Gastrocnemius medialis (tissue), 4 donors: ENCODE measurements around the gene IL1RL1.

Experiments used
- POLR2A ChIP-seq, 2 donors: fragments of 450-650 bp; IDR thresholded peaks; one replicate each; pipeline ENCODE4 v1.6.1; 2017; ENCODE audit warnings: antibody characterized with exemption in 2 of 2, mild to moderate bottlenecking in 2 of 2, moderate library complexity in 2 of 2
- TF ChIP-seq, protein P1 (sequence below), 5 experiments: fragments of 450-650 bp in 3 of 5; fragments of 200-600 bp in 2 of 5; sonication (generic) in 2 of 5; IDR thresholded peaks in 4 of 5; conservative IDR thresholded peaks in 1 of 5; 1 replicate in 4 of 5; 2 replicates in 1 of 5; pipeline ENCODE4 v1.5.1; 2016 to 2019; ENCODE audit warnings: antibody characterized with exemption in 5 of 5, mild to moderate bottlenecking in 3 of 5, moderate library complexity in 3 of 5

DNA sequence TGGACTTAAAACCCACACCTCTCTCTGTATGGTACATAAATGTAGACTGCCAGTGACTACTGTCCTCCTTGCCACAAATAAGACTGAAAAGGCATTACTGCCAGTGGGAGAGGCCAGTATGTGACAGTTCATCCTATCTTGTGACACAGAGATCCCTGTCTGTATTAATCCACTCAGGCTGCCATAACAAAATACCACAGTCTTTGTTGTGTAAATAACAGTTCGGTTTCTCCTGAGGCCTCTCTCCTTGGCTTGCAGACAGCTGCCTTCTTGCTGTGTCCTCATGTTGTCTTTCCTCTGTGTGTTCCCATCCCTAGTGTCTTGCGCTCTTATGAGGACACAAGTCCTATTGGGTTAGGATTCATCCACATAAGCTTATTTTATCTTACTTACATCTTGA lies 46.4 kb upstream of the IL1RL1 start:
- no peak for TF ChIP-seq POLR2A (IDR thresholded peaks at IDR 0.05)
- TF ChIP-seq, protein P1, sequence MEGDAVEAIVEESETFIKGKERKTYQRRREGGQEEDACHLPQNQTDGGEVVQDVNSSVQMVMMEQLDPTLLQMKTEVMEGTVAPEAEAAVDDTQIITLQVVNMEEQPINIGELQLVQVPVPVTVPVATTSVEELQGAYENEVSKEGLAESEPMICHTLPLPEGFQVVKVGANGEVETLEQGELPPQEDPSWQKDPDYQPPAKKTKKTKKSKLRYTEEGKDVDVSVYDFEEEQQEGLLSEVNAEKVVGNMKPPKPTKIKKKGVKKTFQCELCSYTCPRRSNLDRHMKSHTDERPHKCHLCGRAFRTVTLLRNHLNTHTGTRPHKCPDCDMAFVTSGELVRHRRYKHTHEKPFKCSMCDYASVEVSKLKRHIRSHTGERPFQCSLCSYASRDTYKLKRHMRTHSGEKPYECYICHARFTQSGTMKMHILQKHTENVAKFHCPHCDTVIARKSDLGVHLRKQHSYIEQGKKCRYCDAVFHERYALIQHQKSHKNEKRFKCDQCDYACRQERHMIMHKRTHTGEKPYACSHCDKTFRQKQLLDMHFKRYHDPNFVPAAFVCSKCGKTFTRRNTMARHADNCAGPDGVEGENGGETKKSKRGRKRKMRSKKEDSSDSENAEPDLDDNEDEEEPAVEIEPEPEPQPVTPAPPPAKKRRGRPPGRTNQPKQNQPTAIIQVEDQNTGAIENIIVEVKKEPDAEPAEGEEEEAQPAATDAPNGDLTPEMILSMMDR (IDR thresholded peaks at IDR 0.05 in 4 of 5, conservative IDR thresholded peaks at IDR 0.05 in 1 of 5): no peak
